A549 (cell line): ENCODE measurements around the gene IRX3. TPM values are rescaled to one million over a fixed set of nuclear protein-coding genes. Genes with fewer than 3 reads are reported as not detected.
A peak's percentile ranks its signal among the peaks of the same experiment; 100 is the strongest.

Experiments
- ATAC-seq, 2 experiments: fragments of 200-7000 bp in 1 of 2; fragments of >200 bp in 1 of 2; cut with Nextera tagmentation in 1 of 2; cut with Tn5 transposase in 1 of 2; 3 replicates each; pipeline versions ENCODE4 v1.8.0 to v1.9.1; 2018 to 2020; ENCODE audit warnings: mild to moderate bottlenecking in 1 of 2, moderate library complexity in 1 of 2
- CTCF ChIA-PET: fragments of 300-600 bp; sonication (Branson Sonifier 250); formaldehyde crosslinking; extraction: SDS; loops from one replicate; lab custom pipeline; 2021; ENCODE audit warnings: antibody characterized with exemption, inconsistent platforms; lab: Yijun Ruan, JAX
- POLR2A ChIA-PET: fragments of 350-600 bp; formaldehyde crosslinking; extraction: SDS; loops from one replicate; lab custom pipeline; 2021; ENCODE audit warnings: antibody characterized with exemption, inconsistent platforms; lab: Yijun Ruan, JAX
- DNase-seq, 2 experiments: peaks; one replicate each; pipeline versions ENCODE4 v3.0.0 to v3.0.0-alpha.2; 2011 to 2016; ENCODE audit warnings: low read depth in 1 of 2, low spot score in 1 of 2
- FAIRE-seq: peaks from 2 replicates; lab custom pipeline; 2011; peaks lifted over from hg19 to GRCh38; lab: Jason Lieb, UNC
- H3K27ac ChIP-seq, 2 experiments: fragments of >200 bp; sonication (Bioruptor Twin); formaldehyde crosslinking; 3 replicates each; pipeline ENCODE4 v1.5.1; 2016 to 2017
- H3K4me1 ChIP-seq: fragments of >200 bp; sonication (Bioruptor Twin); formaldehyde crosslinking; 3 replicates; pipeline ENCODE4 v1.6.1; 2016
- H3K4me2 ChIP-seq: fragments of >200 bp; sonication (Bioruptor Twin); formaldehyde crosslinking; 3 replicates; pipeline ENCODE4 v1.6.1; 2016
- H3K4me3 ChIP-seq: fragments of >200 bp; sonication (Bioruptor Twin); formaldehyde crosslinking; 3 replicates; pipeline ENCODE4 v1.5.1; 2016
- H3K9me3 ChIP-seq: fragments of >200 bp; sonication (Bioruptor Twin); formaldehyde crosslinking; 3 replicates; pipeline ENCODE4 v1.6.1; 2016
- CBX8 ChIP-seq: fragments of 200-600 bp; sonication (generic); IDR thresholded peaks from 2 replicates; pipeline ENCODE4 v1.6.1; 2016
- E2F6 ChIP-seq: IDR thresholded peaks from 2 replicates; pipeline ENCODE4 v1.6.1; 2012; ENCODE audit warnings: low read depth, borderline replicate concordance
- EP300 ChIP-seq, 2 experiments: fragments of >200 bp; sonication (Bioruptor Twin); formaldehyde crosslinking; IDR thresholded peaks; 2 replicates in 1 of 2; 3 replicates in 1 of 2; pipeline ENCODE4 v1.6.1; 2016 to 2017
- GATA3 ChIP-seq: IDR thresholded peaks from 2 replicates; pipeline ENCODE4 v1.6.1; 2012; ENCODE audit warnings: borderline replicate concordance
- HDAC2 ChIP-seq: fragments of 200-600 bp; sonication (generic); IDR thresholded peaks from 2 replicates; pipeline ENCODE4 v1.6.1; 2016
- HEYL ChIP-seq: fragments of 250-450 bp; sonication (Bioruptor Pico); IDR thresholded peaks from 2 replicates; pipeline ENCODE4 v1.8.0; 2021; ENCODE audit warnings: mild to moderate bottlenecking, moderate library complexity
- KDM1A ChIP-seq: fragments of 200-600 bp; sonication (generic); IDR thresholded peaks from 2 replicates; pipeline ENCODE4 v1.6.1; 2016; ENCODE audit warnings: low read depth, mild to moderate bottlenecking
- MAFK ChIP-seq: fragments of 450-650 bp; IDR thresholded peaks from 2 replicates; pipeline ENCODE4 v1.6.1; 2014; ENCODE audit not compliant: partially characterized antibody
- MAX ChIP-seq: IDR thresholded peaks from 2 replicates; pipeline ENCODE4 v1.6.1; 2012
- NR3C1 ChIP-seq: fragments of >200 bp; sonication (Bioruptor Twin); formaldehyde crosslinking; IDR thresholded peaks from 3 replicates; pipeline ENCODE4 v1.6.1; 2017
- PBX3 ChIP-seq: IDR thresholded peaks from 2 replicates; pipeline ENCODE4 v1.6.1; 2012
- PHF8 ChIP-seq: fragments of 200-600 bp; sonication (generic); IDR thresholded peaks from 2 replicates; pipeline ENCODE4 v1.6.1; 2016; ENCODE audit warnings: low read depth, mild to moderate bottlenecking, antibody characterized with exemption, moderate library complexity, borderline replicate concordance
- POLR2A ChIP-seq: IDR thresholded peaks from 2 replicates; pipeline ENCODE4 v1.6.1; 2012; ENCODE audit warnings: mild to moderate bottlenecking, low read length
- REST ChIP-seq: fragments of 200-600 bp; sonication (generic); IDR thresholded peaks from 2 replicates; pipeline ENCODE4 v1.6.1; 2016; ENCODE audit warnings: antibody characterized with exemption, mild to moderate bottlenecking, moderate library complexity
- RNF2 ChIP-seq: fragments of 200-600 bp; sonication (generic); IDR thresholded peaks from 2 replicates; pipeline ENCODE4 v1.6.1; 2016; ENCODE audit warnings: low read depth, mild to moderate bottlenecking, antibody characterized with exemption, moderate library complexity, borderline replicate concordance
- WGBS: methylation state at CpG from one replicate; pipeline ENCODE4 v1.1.6; 2017; ENCODE audit errors: missing lambda C conversion rate; 5-methylcytosine and 5-hydroxymethylcytosine counted together
- polyA minus RNA-seq: library from RNA; depleted of rRNA, polyadenylated mRNA; stranded (reverse); fragments of >200 nt; gene quantifications from 2 replicates; pipeline ENCODE4 v1.2.3, GENCODE V29; 2011; rRNA and poly(A)+ RNA removed
- polyA plus RNA-seq, 4 experiments: library from polyadenylated mRNA; depleted of rRNA in 3 of 4; stranded (reverse); fragments of >200 nt; fragmentation: RNase III in 1 of 4; extraction: RNeasy Plus Mini Kit Qiagen cat#74134 plus additional on column Dnase treatment in 1 of 4; gene quantifications; 2 replicates in 3 of 4; 3 replicates in 1 of 4; pipeline ENCODE4 v1.2.3, GENCODE V29; 2011 to 2017

IRX3 gene
- polyA plus RNA-seq (2011; rRNA removed) = 0.54 and 1.7 TPM in 2 replicates
- polyA plus RNA-seq (2012; cell fraction: cytosol; rRNA removed) = 1.9 and 2.7 TPM in 2 replicates
- polyA plus RNA-seq (2012; cell fraction: nucleus; rRNA removed) = 2.8 and 3.4 TPM in 2 replicates
- 2.6 to 3.7 TPM (median 3.2 TPM) in 3 replicates for polyA plus RNA-seq (2017; fragmentation: RNase III; extraction: RNeasy Plus Mini Kit Qiagen cat#74134 plus additional on column Dnase treatment)
- 0.45 and 0.54 TPM in 2 replicates for polyA minus RNA-seq

GRCh38 chr16:54286366-54287130, at the start of gene IRX3:
IRX3 (minus strand) TSS chr16:54286787; CDS start chr16:54286050, 737 bp downstream.
- peak within 1 kb of the TSS; percentile 84 to 92 for H3K27ac ChIP-seq
- POLR2A ChIA-PET = interaction anchor here (1.3 to 3.5 kb wide), 3 partner anchors 643 to 650 kb away, joined by 5 to 14 read pairs (median 5); partner anchors contain the start of gene IRX5
- ATAC-seq = peak; percentile 68 to 81
- peak; percentile 87 to 88 for DNase-seq
- no peak for TF ChIP-seq PBX3
- TF ChIP-seq HEYL = no peak
- 0 out of 2 replicates have a peak, but pooled peaks have one; percentile 36 for TF ChIP-seq HDAC2
- 0 out of 2 replicates have a peak, but pooled peaks have one; percentile 31 for TF ChIP-seq E2F6
- TF ChIP-seq MAX = peak; percentile 21; the same call in 1 of the 2 replicates
- 0 out of 2 replicates have a peak, but pooled peaks have one; percentile 49 for TF ChIP-seq PHF8
- no peak for TF ChIP-seq GATA3
- 0 out of 2 replicates have a peak, but pooled peaks have one; percentile 21 for TF ChIP-seq REST
- no peak for TF ChIP-seq MAFK
- TF ChIP-seq RNF2 = peak; percentile 87; the same call in 1 of the 2 replicates
- no peak for TF ChIP-seq EP300 (IDR thresholded peaks at IDR 0.05)
- TF ChIP-seq POLR2A = peak; percentile 14; the same call in 1 of the 2 replicates
- H3K4me1 ChIP-seq = peaks cover 20% of the 10 kb centered on the region; the same call in 1 of the 3 replicates
- H3K9me3 ChIP-seq = no peaks in the 10 kb centered on the region
- peak within 1 kb of the TSS; percentile 92 for H3K4me2 ChIP-seq
- 2% methylated on average over 23 of the region's 67 CpGs for WGBS
- H3K4me3 ChIP-seq = peak within 1 kb of the TSS; percentile 80
- CTCF ChIA-PET = interaction anchor here (0.6 to 2.3 kb wide), 5 partner anchors 209 to 735 kb away, joined by 3 to 8 read pairs (median 3); no protein-coding TSS in a partner anchor
- no peak for FAIRE-seq

- 60% methylated on average over 3 of the region's 3 CpGs for WGBS
- no peak for DNase-seq
- POLR2A ChIA-PET = no interaction called here
Observed at GRCh38 chr16:54335230-54335629, 48.6 kb upstream of the IRX3 start.

GRCh38 chr16:54334208-54334607, 47.6 kb upstream of the IRX3 start:
- no peaks in the 10 kb centered on the region for H3K9me3 ChIP-seq
- no peak for FAIRE-seq
- POLR2A ChIA-PET = no interaction called here
- CTCF ChIA-PET = interaction anchor here (0.5 kb wide), 1 partner anchor 731 kb away, joined by 3 read pairs; no protein-coding TSS in a partner anchor
- H3K4me2 ChIP-seq = no peak overlapping the region
- H3K27ac ChIP-seq = no peak overlapping the region
- peak; percentile 32 for TF ChIP-seq MAFK
- no peak for TF ChIP-seq KDM1A
- TF ChIP-seq NR3C1 = no peak
- TF ChIP-seq PHF8 = no peak
- no peak for ATAC-seq
- H3K4me1 ChIP-seq = peaks cover 4% of the 10 kb centered on the region; the same call in 2 of the 3 replicates
- no peak for DNase-seq
- H3K4me3 ChIP-seq = no peak overlapping the region
- 71% methylated on average over 2 of the region's 2 CpGs for WGBS

More at GRCh38 chr16:54335230-54335629, 48.6 kb upstream of the IRX3 start:
- no peak overlapping the region for H3K4me3 ChIP-seq
- TF ChIP-seq CBX8 = no peak
- no peaks in the 10 kb centered on the region for H3K9me3 ChIP-seq
- CTCF ChIA-PET = no interaction called here
- no peak for ATAC-seq
- H3K4me2 ChIP-seq = no peak overlapping the region
- H3K27ac ChIP-seq = no peak overlapping the region
- peaks cover 4% of the 10 kb centered on the region; the same call in 2 of the 3 replicates for H3K4me1 ChIP-seq
- FAIRE-seq = no peak
